ENCODE data around the gene NCOA7.
"Not testable (repeated sequence)": the region's sequence is repeated elsewhere in the genome, so short reads cannot be mapped to it uniquely, and the experiment has no call there.

The NCOA7 gene

GRCh38 chr6:125844989-125845388 is 54.2 kb downstream of the NCOA7 start:
- DNase-seq = no peak

- no peak for DNase-seq
Measured at GRCh38 chr6:125846292-125847024, 55.7 kb downstream of the NCOA7 start.

- DNase-seq = not testable (repeated sequence)
Measured at GRCh38 chr6:125848286-125848685, 57.5 kb downstream of the NCOA7 start.

- DNase-seq = no peak
Measured at GRCh38 chr6:125850361-125850760, 59.6 kb downstream of the NCOA7 start.

GRCh38 chr6:125852587-125852986 is 61.8 kb downstream of the NCOA7 start:
- DNase-seq = no peak

GRCh38 chr6:125853168-125853567 is 62.4 kb downstream of the NCOA7 start:
- no peak for DNase-seq

- no peak for DNase-seq
Measured at GRCh38 chr6:125853756-125854155, 63.0 kb downstream of the NCOA7 start.

GRCh38 chr6:125854355-125854754 is 63.6 kb downstream of the NCOA7 start:
- DNase-seq = no peak

- DNase-seq = no peak
Measured at GRCh38 chr6:125855783-125856182, 65.0 kb downstream of the NCOA7 start.

- DNase-seq = no peak
Measured at GRCh38 chr6:125857846-125858245, 67.1 kb downstream of the NCOA7 start.

GRCh38 chr6:125858427-125859320 is 67.9 kb downstream of the NCOA7 start:
- no peak for DNase-seq

GRCh38 chr6:125859727-125860126 is 69.0 kb downstream of the NCOA7 start:
- DNase-seq = no peak

GRCh38 chr6:125863023-125863422 is 72.3 kb downstream of the NCOA7 start:
- DNase-seq = no peak

- DNase-seq = no peak
Measured at GRCh38 chr6:125865015-125865414, 74.3 kb downstream of the NCOA7 start.

GRCh38 chr6:125866433-125866832 is 75.7 kb downstream of the NCOA7 start:
- no peak for DNase-seq

GRCh38 chr6:125867483-125867942 is 76.8 kb downstream of the NCOA7 start:
- DNase-seq = no peak

GRCh38 chr6:125868252-125868651 is 77.5 kb downstream of the NCOA7 start:
- no peak for DNase-seq

- no peak for DNase-seq
Measured at GRCh38 chr6:125868678-125869395, 78.1 kb downstream of the NCOA7 start.

- no peak for DNase-seq
Measured at GRCh38 chr6:125869427-125869826, 78.7 kb downstream of the NCOA7 start.

- no peak for DNase-seq
Measured at GRCh38 chr6:125871365-125871764, 80.6 kb downstream of the NCOA7 start.

GRCh38 chr6:125872259-125872921 is 81.6 kb downstream of the NCOA7 start:
- DNase-seq = no peak

GRCh38 chr6:125882243-125882642 is 91.5 kb downstream of the NCOA7 start:
- DNase-seq = no peak
